HEK293 (cell line): ENCODE data around the gene UGT1A9.

Experiments
- CTCF ChIA-PET: fragments of 350-600 bp; formaldehyde crosslinking; extraction: SDS; loops from one replicate; lab custom pipeline; 2021; ENCODE audit warnings: antibody characterized with exemption; lab: Yijun Ruan, JAX
- POLR2A ChIA-PET: fragments of 300-600 bp; formaldehyde crosslinking; extraction: SDS; loops from one replicate; lab custom pipeline; 2020; ENCODE audit warnings: antibody characterized with exemption, inconsistent platforms; lab: Yijun Ruan, JAX
- H3K27ac ChIP-seq: fragments of 200-500 bp; sonication (Bioruptor generic); 2 replicates; pipeline ENCODE4 v1.5.1; 2014; ENCODE audit warnings: low read depth, low read length, control low read depth, inconsistent platforms; ENCODE audit errors: extremely low read depth
- H3K36me3 ChIP-seq, 2 experiments: fragments of 200-500 bp in 1 of 2; sonication (Bioruptor generic) in 1 of 2; 1 replicate in 1 of 2; 2 replicates in 1 of 2; pipeline ENCODE4 v1.5.1; 2014 to 2017; ENCODE audit warnings: inconsistent platforms in 2 of 2, low read length in 2 of 2; ENCODE audit not compliant: control insufficient read depth in 2 of 2, insufficient read depth in 1 of 2
- H3K4me1 ChIP-seq: fragments of 200-500 bp; sonication (Bioruptor generic); 2 replicates; pipeline ENCODE4 v1.5.1; 2014; ENCODE audit warnings: mild to moderate bottlenecking, low read length, inconsistent platforms; ENCODE audit not compliant: control insufficient read depth, insufficient read depth
- H3K4me3 ChIP-seq: 2 replicates; pipeline ENCODE4 v1.5.1; 2011; ENCODE audit warnings: low read depth, mild to moderate bottlenecking, control low read depth, low read length, moderate library complexity
- H3K9me3 ChIP-seq: fragments of 200-500 bp; sonication (Bioruptor generic); 2 replicates; pipeline ENCODE4 v1.5.1; 2014; ENCODE audit warnings: low read depth, low read length, inconsistent platforms; ENCODE audit not compliant: control insufficient read depth, insufficient read depth
- GLI2 ChIP-seq: fragments of 450-650 bp; formaldehyde crosslinking; IDR thresholded peaks from 2 replicates; pipeline ENCODE4; 2017; ENCODE audit warnings: missing biosample characterization, missing genetic modification characterization, low read depth, borderline replicate concordance
- GLI4 ChIP-seq: fragments of 450-650 bp; formaldehyde crosslinking; IDR thresholded peaks from 2 replicates; pipeline ENCODE4 v1.5.1; 2016; ENCODE audit warnings: missing biosample characterization, missing genetic modification characterization
- HOXA7 ChIP-seq: sonication (generic); formaldehyde crosslinking; IDR thresholded peaks from 2 replicates; pipeline ENCODE4 v1.8.1; 2022; ENCODE audit warnings: missing genetic modification reagents, borderline replicate concordance
- ZFP41 ChIP-seq: fragments of 450-650 bp; formaldehyde crosslinking; IDR thresholded peaks from 2 replicates; pipeline ENCODE4 v1.5.1; 2016; ENCODE audit warnings: missing biosample characterization, missing genetic modification characterization, borderline replicate concordance
- ZNF10 ChIP-seq: fragments of 450-650 bp; formaldehyde crosslinking; IDR thresholded peaks from 2 replicates; pipeline ENCODE4 v1.5.1; 2017; ENCODE audit warnings: missing biosample characterization, missing genetic modification characterization
- ZNF132 ChIP-seq: fragments of 450-650 bp; formaldehyde crosslinking; IDR thresholded peaks from 2 replicates; pipeline ENCODE4 v1.5.1; 2017; ENCODE audit warnings: missing biosample characterization, missing genetic modification characterization, borderline replicate concordance
- ZNF138 ChIP-seq: fragments of 450-650 bp; formaldehyde crosslinking; IDR thresholded peaks from 2 replicates; pipeline ENCODE4 v1.5.1; 2016; ENCODE audit warnings: missing biosample characterization, missing genetic modification characterization, borderline replicate concordance
- ZNF239 ChIP-seq: fragments of 450-650 bp; formaldehyde crosslinking; IDR thresholded peaks from 2 replicates; pipeline ENCODE4 v1.5.1; 2016; ENCODE audit warnings: missing biosample characterization, missing genetic modification characterization
- ZNF394 ChIP-seq: fragments of 450-650 bp; formaldehyde crosslinking; IDR thresholded peaks from 2 replicates; pipeline ENCODE4 v1.5.1; 2016; ENCODE audit warnings: missing biosample characterization, missing genetic modification characterization, mild to moderate bottlenecking, moderate library complexity, borderline replicate concordance
- ZNF398 ChIP-seq: fragments of 450-650 bp; formaldehyde crosslinking; IDR thresholded peaks from 2 replicates; pipeline ENCODE4 v1.5.1; 2017; ENCODE audit warnings: missing biosample characterization, missing genetic modification characterization
- ZNF416 ChIP-seq: fragments of 450-650 bp; formaldehyde crosslinking; IDR thresholded peaks from 2 replicates; pipeline ENCODE4 v1.5.1; 2016; ENCODE audit warnings: missing biosample characterization, missing genetic modification characterization
- ZNF473 ChIP-seq: fragments of 450-650 bp; formaldehyde crosslinking; IDR thresholded peaks from 2 replicates; pipeline ENCODE4 v1.5.1; 2017; ENCODE audit warnings: missing biosample characterization, missing genetic modification characterization
- ZNF560 ChIP-seq: fragments of 450-650 bp; formaldehyde crosslinking; IDR thresholded peaks from 2 replicates; pipeline ENCODE4 v1.5.1; 2017; ENCODE audit warnings: missing biosample characterization, missing genetic modification characterization, borderline replicate concordance
- ZNF624 ChIP-seq: fragments of 450-650 bp; formaldehyde crosslinking; IDR thresholded peaks from 2 replicates; pipeline ENCODE4 v1.5.1; 2017; ENCODE audit warnings: missing biosample characterization, missing genetic modification characterization
- ZNF629 ChIP-seq: fragments of 450-650 bp; formaldehyde crosslinking; IDR thresholded peaks from 2 replicates; pipeline ENCODE4 v1.5.1; 2017; ENCODE audit warnings: missing biosample characterization, missing genetic modification characterization
- ZNF707 ChIP-seq: fragments of 450-650 bp; formaldehyde crosslinking; IDR thresholded peaks from 2 replicates; pipeline ENCODE4 v1.5.1; 2016; ENCODE audit warnings: missing biosample characterization, missing genetic modification characterization
- ZNF776 ChIP-seq: fragments of 450-650 bp; formaldehyde crosslinking; IDR thresholded peaks from 2 replicates; pipeline ENCODE4 v1.5.0; 2017; ENCODE audit warnings: missing biosample characterization, missing genetic modification characterization, borderline replicate concordance
- ZNF792 ChIP-seq: fragments of 450-650 bp; formaldehyde crosslinking; IDR thresholded peaks from 2 replicates; pipeline ENCODE4 v1.5.1; 2016; ENCODE audit warnings: missing biosample characterization, missing genetic modification characterization
- ZSCAN4 ChIP-seq: fragments of 450-650 bp; formaldehyde crosslinking; IDR thresholded peaks from 2 replicates; pipeline ENCODE4 v1.5.1; 2017; ENCODE audit warnings: missing biosample characterization, missing genetic modification characterization
- TF ChIP-seq, protein P1 (sequence below): fragments of 450-650 bp; formaldehyde crosslinking; IDR thresholded peaks from 2 replicates; pipeline ENCODE4 v1.5.1; 2016; ENCODE audit warnings: missing biosample characterization, missing genetic modification characterization
- TF ChIP-seq, protein P2 (sequence below): fragments of 450-650 bp; IDR thresholded peaks from 2 replicates; pipeline ENCODE4 v1.5.1; 2018; ENCODE audit warnings: missing biosample characterization, missing genetic modification characterization

Gene UGT1A9

DNA sequence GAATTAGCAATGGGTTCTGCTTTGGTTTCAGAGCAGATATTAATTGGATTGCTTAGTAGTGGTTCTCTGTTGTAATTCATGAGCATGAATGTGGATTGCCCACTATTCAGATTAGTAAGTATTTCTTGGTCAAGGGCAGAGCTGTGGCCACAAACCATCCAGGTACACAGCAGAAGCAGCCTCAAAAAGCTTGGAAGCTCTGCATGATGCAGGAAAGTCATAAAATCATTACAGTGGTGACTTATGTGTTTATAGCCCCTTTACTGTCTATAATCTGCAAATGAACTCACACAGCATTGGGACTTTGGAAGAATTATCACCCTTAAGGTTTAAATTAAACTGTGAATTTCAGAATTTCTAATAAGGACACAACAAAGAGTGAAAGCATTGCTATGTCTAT is 86.4 kb downstream of the UGT1A9 start:
- TF ChIP-seq ZSCAN4 (tag by site-specific recombination) = no peak
- no peak for TF ChIP-seq ZNF416
- no peak for TF ChIP-seq HOXA7 (CRISPR knock-in tag)
- TF ChIP-seq GLI4 (tag by site-specific recombination) = no peak
- TF ChIP-seq ZNF138 (tag by site-specific recombination) = no peak
- TF ChIP-seq ZNF707 (tag by site-specific recombination) = no peak
- TF ChIP-seq GLI2 (tag by site-specific recombination) = no peak
- TF ChIP-seq ZNF239 (tag by site-specific recombination) = no peak
- no peak for TF ChIP-seq ZNF132 (tag by site-specific recombination)
- TF ChIP-seq ZNF776 (tag by site-specific recombination) = no peak
- no peak for TF ChIP-seq ZNF792
- TF ChIP-seq, protein P1, sequence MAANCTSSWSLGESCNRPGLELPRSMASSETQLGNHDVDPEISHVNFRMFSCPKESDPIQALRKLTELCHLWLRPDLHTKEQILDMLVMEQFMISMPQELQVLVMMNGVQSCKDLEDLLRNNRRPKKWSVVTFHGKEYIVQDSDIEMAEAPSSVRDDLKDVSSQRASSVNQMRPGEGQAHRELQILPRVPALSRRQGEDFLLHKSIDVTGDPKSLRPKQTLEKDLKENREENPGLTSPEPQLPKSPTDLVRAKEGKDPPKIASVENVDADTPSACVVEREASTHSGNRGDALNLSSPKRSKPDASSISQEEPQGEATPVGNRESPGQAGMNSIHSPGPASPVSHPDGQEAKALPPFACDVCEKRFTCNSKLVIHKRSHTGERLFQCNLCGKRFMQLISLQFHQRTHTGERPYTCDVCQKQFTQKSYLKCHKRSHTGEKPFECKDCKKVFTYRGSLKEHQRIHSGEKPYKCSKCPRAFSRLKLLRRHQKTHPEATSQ (tag by site-specific recombination) = no peak
- no peak for TF ChIP-seq ZNF10
- Histone ChIP-seq H3K9me3 (no peaks in the 10 kb centered on the region), H3K27ac (no peak overlapping the region), H3K4me3 (no peak overlapping the region), H3K36me3 (no peaks in the 10 kb centered on the region), H3K4me1 (no peaks in the 10 kb centered on the region)
- POLR2A ChIA-PET = no interaction called here
- CTCF ChIA-PET = no interaction called here

GRCh38 chr2:233758849-233759248 is 87.2 kb downstream of the UGT1A9 start:
- H3K4me3 ChIP-seq = no peak overlapping the region
- no peaks in the 10 kb centered on the region for H3K4me1 ChIP-seq
- ChIA-PET POLR2A (no interaction called here), CTCF (no interaction called here)
- H3K36me3 ChIP-seq = no peaks in the 10 kb centered on the region
- TF ChIP-seq ZNF398 (tag by site-specific recombination) = no peak
- TF ChIP-seq ZNF624 = no peak
- TF ChIP-seq ZFP41 (tag by site-specific recombination) = no peak
- TF ChIP-seq, protein P2, sequence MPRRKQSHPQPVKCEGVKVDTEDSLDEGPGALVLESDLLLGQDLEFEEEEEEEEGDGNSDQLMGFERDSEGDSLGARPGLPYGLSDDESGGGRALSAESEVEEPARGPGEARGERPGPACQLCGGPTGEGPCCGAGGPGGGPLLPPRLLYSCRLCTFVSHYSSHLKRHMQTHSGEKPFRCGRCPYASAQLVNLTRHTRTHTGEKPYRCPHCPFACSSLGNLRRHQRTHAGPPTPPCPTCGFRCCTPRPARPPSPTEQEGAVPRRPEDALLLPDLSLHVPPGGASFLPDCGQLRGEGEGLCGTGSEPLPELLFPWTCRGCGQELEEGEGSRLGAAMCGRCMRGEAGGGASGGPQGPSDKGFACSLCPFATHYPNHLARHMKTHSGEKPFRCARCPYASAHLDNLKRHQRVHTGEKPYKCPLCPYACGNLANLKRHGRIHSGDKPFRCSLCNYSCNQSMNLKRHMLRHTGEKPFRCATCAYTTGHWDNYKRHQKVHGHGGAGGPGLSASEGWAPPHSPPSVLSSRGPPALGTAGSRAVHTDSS (tag by site-specific recombination) = no peak
- TF ChIP-seq ZNF394 (tag by site-specific recombination) = no peak
- no peak for TF ChIP-seq ZNF629
- no peak for TF ChIP-seq ZNF560 (tag by site-specific recombination)
- no peak for TF ChIP-seq ZNF473 (tag by site-specific recombination)
- no peaks in the 10 kb centered on the region for H3K9me3 ChIP-seq
- no peak overlapping the region for H3K27ac ChIP-seq
